Islet of Langerhans (tissue), 1 donor: Measurements from ENCODE around the gene HOXD4.

Experiments used
- FAIRE-seq: peaks from one replicate; lab custom pipeline; 2011; peaks lifted over from hg19 to GRCh38; lab: Jason Lieb, UNC

Gene HOXD4

DNA sequence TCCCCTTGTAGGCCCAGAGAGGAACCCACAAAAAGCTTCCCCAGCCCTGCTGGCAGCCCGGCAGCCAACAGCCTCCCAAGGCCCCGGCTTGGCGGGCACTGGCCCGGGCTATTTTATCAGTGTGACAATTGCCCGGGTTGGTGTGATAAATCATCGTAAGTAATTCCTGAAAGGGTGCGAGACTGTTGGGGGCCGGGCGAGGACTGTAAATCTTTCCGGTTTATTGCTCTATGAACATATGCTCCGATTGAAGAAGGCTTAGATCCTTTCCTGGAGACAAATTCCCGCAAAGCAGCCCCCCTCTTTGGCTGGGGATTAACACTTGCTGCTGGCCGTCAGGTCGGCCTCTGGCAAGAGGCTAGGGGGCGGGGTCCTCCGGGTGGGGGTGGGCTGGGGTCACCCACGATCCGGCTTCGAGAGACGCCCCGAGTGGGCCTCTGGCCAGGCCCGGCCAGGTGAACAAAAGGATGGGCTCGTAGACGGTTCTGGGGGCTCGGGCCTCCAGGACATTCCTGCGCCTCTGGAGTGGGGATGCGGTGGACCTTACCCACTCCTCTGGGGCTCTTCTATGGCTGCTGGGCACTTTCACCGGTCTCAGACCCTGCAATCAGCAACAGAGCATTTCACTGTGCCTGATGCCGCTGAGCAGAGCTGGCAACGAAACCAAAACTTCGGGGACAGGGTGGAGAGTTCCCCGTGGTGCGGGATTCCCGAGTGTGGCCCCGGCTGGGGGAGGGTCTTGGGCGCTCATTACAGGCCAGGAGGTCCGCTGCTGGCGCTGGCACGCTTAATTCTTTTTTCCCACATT lies 7.7 kb downstream of the HOXD4 start:
- no peak for FAIRE-seq

DNA sequence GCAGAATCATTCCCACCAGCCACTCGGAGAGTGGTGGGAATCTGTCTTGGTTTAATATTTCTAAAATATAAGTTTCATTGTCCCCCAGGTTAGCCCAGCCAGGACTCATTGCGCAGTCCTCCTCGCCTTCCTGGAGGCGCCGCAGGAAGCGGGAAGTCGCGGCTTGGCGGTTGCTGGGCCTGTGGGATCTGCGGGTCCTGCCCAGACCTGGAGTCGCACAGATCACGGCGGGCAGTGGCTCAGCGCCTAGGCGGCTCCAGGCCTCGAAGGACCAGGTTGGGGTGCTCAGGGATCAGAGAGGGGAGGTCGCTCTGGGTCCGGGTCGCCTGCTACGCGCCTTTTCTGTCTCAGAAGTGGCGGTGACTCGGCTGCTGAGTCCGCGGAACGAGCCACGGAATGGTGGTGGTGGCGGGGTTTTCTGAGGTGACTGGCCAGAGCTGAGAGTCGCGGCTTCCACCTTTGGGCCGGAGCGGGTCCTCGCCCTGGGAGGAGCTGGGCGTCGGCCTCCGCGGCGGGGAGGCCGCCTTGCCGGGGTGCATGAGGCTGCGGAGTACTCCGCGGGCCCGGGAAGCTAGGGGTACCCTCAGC lies 8.4 kb downstream of the HOXD4 start:
- no peak for FAIRE-seq

DNA sequence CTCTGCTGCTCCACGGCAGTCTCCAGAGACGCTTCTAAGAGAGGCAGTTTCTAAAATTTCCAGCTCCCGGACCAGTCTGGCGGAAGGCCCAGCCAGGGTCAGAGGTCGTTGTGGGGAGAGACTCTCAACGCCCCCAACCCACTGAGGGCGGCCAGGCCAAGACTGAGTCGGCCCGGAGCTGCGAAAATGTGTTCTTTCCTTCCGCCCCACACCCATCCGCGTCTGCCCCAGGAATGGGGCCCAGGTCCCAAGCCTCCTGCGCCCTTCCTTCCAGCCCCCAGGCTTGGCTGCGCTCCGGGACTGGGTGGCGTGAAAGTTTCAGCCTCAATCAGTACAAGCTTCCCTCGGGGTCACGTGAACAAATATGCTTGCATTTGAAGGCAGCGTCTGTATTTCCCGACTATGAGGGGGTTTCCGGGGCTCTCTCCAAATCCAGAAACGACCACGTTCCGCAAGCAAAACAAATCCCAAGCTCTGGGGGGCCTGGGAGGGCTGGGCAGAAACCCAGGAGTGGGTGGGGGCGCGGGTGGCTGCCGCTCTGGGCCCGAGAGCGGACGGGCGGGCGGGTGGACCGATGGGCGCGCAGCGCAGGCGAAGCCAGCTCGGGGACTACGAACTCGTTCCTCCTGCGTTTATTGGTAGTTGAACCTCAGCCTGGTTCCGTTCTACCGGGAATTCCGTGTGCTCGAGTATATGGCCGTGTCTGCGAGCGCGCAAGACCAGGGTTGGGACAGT lies 9.1 kb downstream of the HOXD4 start:
- FAIRE-seq, result no peak

DNA sequence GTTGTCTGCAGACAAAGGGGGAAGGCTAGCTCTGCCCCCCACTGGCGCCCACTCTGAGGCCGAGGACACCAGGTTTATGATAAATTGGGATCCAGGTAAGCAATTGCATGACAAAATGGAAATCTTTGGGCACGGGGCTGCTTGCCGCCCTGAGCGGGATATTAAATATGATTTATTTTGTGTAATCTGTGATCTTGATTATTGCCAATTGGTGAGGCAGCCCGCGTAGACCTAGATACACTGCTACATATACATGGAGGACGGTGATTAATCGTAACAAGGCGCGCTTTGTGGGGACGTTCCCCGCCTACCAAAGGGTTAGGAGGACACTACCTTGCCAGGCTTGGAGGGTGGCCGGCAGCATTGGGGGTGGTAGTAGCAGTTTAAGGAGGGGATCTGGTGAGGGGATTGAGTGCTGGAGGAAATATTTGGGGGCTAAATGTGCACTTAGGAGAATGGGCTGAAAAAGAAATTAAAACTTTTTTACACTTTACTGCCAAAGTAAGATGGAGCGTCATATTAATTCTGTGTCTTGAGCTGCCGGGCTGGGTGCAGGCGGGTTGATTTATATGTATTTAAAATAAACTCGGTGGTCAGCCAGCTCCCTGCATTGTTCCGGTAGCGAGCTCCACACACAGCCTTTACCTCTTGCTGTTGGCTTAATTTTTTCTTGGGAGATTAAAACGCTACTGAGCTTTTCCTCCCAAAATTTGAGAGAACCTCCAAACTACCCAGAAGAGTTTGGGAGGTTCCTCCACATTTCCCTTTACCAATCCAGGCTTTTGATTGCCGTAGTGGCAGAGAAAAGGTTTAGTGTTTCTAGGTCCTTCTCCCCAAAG lies 9.9 kb downstream of the HOXD4 start:
- FAIRE-seq, result no peak

DNA sequence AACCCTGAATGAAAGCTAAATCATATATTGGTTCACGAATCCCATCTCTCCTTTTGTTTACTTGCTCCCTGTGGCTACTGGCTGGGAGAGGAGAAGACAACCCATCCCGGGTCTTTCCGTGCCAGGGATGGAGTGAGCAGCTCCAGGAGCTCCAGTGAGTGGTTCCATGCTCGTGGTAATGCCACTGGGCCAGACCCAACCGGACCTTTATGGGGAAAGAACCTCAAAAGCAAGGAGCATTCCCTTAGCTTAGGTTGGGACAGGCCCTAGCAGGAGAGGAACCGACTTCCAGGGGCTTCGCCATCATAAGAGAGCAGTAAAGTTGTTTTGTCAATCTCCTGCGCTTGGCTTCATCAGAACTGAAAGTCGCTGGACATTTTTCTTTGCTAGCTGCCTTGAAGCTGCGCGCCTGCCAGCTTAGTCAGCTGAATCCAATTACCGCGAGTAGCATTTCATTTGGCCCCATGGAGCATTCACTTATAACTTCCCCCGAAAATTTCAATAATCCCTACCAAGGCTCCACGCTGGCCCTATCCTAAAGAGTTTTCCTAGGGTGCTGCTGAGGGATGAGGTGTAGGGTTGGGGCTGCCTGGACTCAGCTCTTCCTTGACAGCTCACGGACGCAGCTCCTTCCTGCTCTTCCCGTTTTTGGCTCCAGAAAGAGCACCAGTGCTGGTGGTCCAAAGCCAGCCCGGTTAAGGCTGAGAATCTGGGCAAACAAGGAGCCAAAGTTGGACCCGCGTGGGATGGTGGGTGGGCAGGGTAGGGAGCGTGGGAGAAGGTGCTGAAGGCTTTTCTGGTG lies 10.7 kb downstream of the HOXD4 start:
- FAIRE-seq, result no peak

DNA sequence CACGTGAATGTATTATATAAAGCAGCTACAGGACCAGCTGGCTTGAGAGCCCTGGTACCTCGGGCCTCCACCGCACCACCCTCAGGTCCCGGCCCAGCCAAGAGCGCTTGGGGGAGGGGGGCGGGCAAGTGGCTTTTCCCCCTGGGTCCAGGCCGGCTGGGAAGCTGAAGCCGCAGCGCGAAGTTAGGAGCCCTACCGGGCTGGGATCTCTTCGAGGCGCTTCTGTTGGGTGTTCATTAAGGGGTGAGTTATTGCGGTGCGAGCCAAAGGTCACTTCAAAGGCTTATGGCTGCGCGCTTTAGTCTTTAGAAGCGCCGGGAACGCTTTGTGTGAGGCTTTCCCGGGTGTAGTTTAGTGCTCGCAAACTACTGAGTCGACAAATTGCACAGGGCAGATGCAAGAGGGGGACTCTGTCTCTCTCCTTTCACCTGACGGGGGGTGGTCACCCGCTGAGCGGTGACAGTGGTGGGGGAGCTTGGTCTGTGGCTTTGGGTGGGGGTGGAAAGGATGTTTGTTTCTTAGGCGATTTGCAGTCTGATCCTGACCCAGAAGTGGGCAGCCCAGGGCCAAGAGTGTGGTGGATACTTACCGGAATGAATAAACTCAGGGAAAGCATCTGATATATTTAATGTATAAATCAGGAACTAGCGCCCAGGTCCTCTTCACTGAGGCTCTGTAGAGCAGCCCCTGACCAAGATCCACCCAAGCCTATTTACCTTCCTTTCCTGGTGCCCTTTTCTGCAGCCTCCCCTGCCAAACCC lies 11.7 kb downstream of the HOXD4 start:
- FAIRE-seq, result no peak

DNA sequence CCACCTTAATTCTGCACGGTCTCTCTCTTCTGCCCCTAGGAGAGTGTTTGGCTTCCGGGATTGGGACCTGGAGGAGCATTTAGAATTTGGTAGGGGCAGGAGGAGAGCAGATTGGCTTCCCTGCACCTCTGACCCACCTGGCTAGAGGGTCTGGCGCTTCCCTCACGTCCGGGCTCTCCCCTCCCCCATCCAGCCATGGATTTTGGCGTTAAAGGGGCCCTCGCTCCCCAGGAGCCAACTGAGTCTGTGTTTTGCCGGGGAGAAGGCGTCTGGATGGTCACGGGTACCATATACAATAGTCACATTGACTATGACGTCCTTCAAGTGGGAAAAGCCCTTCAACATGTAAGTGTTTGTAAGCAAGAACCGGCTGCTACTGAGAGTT lies 12.3 kb downstream of the HOXD4 start:
- FAIRE-seq, result no peak

DNA sequence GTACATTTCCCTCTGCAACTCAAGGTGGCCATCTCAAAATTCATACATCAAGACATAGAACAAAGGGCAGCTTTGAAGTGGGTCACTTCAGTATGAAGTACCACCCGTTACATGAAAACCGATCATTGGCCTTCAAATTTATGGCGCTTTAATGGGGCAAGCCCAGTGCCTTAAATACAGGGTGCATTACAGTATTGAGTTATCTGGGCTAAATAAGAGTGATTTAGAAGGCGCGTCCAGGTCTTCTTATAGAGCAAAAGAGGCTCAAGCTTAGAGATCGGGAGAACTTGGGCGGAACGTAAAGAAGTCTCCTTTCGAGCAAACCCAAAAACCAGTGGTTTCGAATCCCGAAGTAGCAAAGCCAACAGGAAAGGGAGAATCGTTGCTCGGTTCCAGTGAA lies 12.9 kb downstream of the HOXD4 start:
- no peak for FAIRE-seq

DNA sequence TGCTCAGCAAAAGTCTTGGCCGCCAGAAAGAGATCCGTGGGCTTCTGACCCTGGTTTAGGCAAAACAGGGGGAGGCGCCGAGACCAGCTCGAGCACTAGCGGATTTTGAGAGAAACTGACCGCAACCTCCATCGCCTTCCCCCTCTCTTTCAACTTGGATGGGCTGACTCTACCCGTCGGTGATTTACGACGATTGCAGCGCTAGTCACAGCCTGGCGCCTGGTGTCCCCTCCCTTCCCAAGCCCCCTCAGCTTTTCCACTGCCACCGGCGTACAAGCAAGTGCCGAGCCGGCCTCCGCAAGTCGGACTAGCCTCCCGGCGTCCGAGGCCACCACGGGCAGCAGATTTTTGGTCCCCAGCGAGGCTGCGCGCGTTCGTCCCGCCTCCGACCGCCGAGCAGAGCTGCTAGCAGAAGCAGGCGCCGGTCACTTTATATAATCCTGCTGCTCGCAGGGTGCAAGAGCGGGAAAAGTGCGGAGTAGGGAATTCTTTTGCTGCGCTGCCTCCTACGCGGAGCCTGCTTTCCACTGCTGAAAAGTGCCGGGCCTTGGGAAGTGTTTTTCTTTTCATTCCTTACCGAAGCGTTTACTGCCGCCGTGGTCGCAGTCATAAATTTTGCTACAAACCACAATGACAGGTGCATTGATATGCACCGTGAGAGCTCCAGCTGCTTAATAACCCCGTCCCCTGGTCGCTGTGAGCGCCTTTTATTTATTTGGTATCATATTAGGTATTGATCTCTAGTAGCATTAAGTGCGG lies 13.4 kb downstream of the HOXD4 start:
- no peak for FAIRE-seq

DNA sequence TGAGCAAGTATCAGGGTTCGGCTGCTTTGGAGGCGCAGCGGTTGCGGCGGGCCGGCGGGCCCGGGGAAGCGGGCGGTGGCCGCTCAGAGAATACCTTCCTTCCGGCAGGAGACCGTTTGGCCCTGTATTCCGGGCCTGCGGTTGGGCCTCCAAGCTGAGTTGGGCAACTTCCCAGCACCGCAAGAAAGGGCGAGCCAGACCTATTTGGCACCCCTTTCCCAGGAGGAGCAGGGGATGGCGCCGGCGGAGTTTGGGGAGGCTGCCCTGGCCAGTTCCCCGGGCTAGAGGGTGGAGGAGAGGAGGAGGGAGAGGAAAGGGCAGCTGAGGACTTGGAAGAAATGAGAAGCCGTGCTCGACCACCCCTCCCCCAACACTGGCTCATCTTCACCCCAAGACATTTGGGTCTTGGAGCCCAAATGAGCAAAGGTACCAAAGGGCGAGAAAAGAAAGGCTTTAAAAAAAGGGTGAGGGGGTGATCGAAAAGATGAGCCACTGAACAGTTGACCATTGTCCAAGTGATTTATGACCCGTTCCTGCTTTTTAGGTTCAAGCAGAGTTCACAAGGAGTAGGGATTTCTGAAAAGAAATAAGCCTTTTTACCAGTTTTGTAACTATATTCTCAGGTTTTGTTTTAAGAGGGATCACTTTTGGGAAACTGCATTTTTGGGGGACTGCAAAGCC lies 14.2 kb downstream of the HOXD4 start:
- FAIRE-seq, result no peak

DNA sequence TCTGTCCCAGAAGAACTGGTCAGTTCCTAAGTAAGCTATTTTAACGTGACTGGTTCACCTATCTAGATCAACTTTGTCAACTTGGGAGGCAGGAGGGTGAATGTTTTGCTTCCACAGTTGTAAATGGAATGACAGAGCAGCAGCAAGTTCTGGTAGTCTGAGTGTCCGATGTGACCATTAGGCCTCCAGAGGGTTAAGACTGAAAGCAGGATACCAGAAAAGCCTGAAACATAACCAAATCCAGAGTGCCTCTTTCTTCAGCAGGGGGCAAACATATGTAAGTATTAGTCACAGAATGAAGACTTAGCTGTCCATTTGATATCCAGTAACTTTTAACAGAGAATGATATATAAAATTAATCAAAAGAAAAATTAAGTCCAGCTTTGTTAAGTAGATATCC lies 14.9 kb downstream of the HOXD4 start:
- FAIRE-seq, result no peak

DNA sequence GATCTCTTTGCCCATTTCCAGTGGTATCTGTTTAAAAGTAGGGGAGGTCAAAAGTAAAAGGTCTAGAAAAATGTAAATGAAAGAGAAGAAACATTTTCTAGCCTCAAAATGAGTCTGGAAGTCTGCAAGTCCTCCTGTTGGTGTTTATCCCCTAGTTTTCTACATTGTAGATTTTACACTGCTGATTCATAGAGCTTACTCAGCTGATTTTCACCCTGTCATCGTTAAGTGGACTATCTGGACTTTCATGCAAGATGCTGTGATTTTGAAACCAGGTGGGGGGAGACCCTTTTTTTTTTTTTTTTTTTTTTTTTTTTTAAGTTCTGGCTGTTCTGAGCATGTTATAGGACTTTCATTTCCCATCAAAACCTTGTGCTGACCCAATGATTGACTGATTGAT lies 16.0 kb downstream of the HOXD4 start:
- no peak for FAIRE-seq

DNA sequence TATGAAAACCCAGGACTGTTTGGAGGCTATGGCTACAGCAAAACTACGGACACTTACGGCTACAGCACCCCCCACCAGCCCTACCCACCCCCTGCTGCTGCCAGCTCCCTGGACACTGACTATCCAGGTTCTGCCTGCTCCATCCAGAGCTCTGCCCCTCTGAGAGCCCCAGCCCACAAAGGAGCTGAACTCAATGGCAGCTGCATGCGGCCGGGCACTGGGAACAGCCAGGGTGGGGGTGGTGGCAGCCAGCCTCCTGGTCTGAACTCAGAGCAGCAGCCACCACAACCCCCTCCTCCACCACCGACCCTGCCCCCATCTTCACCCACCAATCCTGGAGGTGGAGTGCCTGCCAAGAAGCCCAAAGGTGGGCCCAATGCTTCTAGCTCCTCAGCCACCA lies 17.8 kb downstream of the HOXD4 start:
- no peak for FAIRE-seq

DNA sequence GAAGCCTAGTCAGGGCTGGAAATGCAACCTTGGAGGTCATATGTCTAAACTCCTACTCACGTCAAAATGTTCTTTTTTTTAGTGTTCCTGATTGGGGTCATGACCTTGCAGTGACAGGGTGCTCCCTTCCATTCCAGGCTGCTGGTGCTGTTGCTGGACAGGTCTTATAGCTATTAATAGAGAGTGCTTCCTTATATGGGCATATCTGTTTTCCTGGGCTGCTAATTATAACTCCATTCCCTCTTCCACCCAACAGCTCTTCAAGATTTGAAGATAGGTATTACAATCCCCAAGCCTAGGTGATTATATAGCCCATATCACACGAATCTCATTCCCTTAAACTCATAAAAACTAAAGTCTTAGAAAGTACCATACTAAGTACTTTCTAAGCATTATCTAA lies 18.4 kb downstream of the HOXD4 start:
- FAIRE-seq, result no peak

DNA sequence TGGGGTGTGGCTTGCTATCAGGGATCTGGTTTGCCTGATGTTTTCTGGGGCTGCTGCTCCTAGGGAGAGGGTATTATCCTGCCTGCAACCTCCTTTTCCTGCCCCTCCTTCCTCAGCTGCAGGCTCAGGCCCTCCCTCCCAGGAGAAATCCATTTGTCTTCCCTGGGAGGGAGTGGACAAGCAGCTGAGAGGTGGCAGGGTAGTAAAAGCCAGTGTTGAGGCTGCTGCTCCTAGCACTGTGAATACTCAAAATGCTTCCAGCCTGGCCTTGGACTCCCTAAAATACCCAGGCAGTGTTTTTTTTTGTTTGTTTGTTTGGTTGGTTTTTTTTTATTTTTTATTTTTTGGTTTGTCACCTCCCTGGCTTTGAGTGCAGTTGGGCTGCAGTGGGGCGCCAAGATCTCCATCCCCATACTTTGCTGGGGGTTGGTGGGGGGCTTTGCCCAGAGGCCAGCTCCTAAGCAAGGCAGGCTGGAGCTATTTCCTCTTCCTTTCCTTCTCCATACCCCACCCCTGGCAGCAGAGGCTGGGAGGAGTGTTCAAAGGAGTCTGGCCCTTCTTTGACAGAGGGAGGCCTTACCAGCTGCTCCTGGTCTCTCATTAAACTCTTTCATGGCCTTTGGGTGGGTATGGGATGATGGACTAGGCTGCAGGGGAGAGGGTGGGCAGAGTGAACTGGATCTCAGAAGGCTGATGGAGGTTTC lies 19.4 kb downstream of the HOXD4 start:
- FAIRE-seq, result no peak

DNA sequence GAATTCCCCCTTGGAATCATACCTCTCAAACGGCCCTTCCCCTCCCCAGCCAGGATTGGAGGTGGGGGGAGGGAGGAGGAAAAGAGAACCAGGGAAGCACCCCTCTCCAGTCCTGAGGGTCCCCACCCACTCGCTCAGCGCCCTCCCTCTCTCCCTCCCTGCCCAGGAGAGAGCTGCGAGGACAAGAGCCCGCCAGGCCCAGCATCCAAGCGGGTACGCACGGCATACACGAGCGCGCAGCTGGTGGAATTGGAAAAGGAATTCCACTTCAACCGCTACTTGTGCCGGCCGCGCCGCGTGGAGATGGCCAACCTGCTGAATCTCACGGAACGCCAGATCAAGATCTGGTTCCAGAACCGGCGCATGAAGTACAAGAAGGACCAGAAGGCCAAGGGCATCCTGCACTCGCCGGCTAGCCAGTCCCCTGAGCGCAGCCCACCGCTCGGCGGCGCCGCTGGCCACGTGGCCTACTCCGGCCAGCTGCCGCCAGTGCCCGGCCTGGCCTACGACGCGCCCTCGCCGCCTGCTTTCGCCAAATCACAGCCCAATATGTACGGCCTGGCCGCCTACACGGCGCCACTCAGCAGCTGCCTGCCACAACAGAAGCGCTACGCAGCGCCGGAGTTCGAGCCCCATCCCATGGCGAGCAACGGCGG lies 20.1 kb downstream of the HOXD4 start:
- no peak for FAIRE-seq

DNA sequence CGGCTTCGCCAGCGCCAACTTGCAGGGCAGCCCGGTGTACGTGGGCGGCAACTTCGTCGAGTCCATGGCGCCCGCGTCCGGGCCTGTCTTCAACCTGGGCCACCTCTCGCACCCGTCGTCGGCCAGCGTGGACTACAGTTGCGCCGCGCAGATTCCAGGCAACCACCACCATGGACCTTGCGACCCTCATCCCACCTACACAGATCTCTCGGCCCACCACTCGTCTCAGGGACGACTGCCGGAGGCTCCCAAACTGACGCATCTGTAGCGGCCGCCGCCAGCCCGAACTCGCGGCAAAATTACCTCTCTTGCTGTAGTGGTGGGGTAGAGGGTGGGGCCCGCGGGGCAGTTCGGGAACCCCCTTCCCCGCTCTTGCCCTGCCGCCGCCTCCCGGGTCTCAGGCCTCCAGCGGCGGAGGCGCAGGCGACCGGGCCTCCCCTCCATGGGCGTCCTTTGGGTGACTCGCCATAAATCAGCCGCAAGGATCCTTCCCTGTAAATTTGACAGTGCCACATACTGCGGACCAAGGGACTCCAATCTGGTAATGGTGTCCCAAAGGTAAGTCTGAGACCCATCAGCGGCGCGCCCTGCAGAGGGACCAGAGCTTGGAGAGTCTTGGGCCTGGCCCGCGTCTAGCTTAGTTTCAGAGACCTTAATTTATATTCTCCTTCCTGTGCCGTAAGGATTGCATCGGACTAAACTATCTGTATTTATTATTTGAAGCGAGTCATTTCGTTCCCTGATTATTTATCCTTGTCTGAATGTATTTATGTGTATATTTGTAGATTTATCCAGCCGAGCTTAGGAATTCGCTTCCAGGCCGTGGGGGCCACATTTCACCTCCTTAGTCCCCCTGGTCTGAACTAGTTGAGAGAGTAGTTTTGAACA lies 20.9 kb downstream of the HOXD4 start:
- no peak for FAIRE-seq
